ENCODE data around the gene CSNK1G2.

Gene CSNK1G2

GRCh38 chr19:1968279-1969175, 27.6 kb downstream of the CSNK1G2 start:
- DNase-seq = no peak

GRCh38 chr19:1969176-1970002, 28.4 kb downstream of the CSNK1G2 start:
- DNase-seq = peak in 2 of 14 donors; percentile 30 to 34

DNA sequence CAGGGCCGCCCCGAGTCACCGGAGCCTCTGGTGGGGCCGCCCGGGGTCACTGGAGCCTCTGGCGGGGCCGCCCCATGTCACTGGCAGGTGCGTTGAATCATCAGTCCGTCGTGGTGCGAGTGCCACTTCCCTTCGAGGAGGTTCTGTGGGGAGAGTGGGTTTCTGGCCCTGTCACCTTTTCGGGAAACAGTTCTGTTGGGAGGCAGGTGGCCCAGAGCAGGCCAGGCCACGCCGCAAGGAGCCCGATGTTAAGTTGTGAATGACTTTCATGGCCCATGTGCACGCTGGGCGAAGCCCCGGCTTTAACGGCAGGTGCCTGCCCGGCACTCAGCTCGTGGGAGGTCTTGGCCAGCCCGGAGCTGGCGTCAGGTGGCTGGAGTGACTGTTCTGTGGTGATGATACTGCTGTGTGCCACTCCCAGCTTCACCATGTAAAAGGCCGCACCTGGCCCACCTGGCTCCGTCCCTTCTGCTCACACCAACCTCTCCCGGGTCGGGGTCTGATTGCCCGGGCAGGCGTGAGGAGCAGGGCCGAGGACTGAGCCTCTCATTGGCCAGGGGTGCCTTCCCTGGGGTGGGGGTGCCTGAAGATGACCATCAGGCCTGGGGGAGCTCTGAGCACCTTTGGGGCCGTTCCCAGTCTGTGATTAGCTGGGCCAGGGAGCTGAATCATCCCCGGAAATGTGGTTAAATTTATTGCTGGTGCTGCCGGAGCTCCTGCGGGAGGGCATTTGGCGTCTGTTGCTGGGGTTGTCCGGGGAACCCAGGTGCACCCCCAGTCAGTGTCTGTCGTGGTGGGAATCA, 29.2 kb downstream of the CSNK1G2 start:
- DNase-seq = peak in 1 of 14 donors; percentile 54

- DNase-seq = no peak
These were observed 30.0 kb downstream of the CSNK1G2 start for GRCh38 chr19:1970806-1971502.

GRCh38 chr19:1974381-1975161, 33.6 kb downstream of the CSNK1G2 start:
- peak in 1 of 14 donors; percentile 2 for DNase-seq

- DNase-seq = peak in 2 of 14 donors; percentile 10 to 68
These were observed 34.1 kb downstream of the CSNK1G2 start for GRCh38 chr19:1975162-1975480.

DNA sequence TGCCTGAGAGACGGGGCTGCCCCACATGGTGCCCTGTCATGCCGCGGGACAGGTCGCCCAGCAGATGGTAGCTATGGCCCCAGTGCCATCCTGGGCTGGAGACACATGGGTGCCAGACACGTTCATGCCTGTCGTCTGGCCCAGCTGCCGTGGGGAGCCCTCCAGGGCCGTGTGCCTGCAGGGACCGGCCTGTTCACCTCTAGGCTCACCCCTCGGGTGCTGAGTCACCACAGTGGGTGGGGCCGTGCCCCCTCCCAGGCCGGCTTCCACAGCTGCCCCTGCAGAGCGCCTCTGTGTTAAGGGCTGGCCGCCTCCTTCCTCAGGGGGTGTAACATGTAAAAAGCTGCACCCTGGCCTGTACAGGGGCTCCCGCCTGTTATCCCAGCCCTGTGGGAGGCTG, 36.1 kb downstream of the CSNK1G2 start:
- DNase-seq = no peak

DNA sequence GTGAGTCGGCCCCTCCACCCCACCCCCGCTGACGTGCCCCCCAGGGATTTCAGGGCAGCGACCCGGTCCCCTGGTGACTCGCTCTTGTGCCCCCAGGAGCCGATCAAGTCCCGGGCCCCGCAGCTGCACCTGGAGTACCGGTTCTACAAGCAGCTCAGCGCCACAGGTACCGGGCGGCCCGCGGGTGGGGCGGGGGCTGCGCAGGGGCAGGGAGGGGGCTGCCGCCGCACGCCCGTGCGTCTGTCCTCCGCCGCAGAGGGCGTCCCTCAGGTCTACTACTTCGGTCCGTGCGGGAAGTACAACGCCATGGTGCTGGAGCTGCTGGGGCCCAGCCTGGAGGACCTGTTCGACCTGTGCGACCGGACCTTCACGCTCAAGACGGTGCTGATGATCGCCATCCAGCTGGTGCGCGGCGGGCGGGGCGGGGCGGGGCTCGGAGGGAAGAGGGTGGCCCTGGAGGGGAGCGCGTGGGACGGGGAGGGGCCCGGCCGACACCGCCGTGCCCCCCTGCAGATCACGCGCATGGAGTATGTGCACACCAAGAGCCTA, 37.4 kb downstream of the CSNK1G2 start:
- no peak for DNase-seq

DNA sequence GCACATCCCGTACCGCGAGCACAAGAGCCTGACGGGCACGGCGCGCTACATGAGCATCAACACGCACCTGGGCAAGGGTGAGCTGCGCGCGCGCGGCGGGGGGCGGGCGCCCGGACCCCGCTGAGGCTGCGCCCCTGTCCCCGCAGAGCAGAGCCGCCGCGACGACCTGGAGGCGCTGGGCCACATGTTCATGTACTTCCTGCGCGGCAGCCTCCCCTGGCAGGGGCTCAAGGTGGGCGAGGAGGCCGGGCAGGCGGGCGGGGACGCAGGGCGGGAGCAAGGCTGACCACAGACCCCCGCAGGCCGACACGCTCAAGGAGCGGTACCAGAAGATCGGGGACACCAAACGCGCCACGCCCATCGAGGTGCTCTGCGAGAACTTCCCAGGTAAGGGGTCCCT, 38.0 kb downstream of the CSNK1G2 start:
- DNase-seq = no peak

- DNase-seq = no peak
These were observed 38.7 kb downstream of the CSNK1G2 start for GRCh38 chr19:1979642-1980041.

DNA sequence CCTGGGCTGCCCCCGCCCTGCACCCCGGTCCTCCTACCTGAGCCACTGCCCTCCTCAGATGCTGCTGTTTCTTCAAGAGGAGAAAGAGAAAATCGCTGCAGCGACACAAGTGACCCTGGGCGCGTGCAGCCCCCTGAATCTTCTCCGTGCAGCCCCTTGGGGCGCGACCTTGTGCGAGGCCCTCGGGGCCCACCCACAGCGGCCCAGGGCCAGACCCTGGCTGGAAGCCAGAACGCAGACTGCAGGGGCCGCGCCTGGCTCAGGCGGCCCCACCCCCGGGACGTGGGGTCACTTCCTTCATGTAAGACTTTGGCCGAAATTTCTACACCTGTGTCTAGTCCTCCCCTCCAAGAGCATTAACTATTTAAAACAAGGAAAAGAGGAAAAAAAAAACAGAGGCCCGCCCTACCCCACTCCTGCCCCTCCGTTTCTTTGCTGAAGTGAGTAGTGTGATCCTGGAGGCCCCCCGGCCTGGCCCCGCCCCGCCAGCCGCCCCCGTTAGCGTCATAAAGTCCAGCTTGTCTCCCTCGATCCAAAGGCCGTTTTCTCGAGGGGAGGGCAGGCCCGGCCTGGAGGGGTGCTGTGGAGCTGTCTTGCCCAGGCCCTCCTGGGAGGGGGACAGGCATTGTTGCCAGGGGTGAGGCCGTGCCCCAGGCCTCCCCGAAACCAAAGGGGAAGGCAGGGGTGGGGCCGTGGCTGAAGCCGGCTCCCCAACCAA, 39.3 kb downstream of the CSNK1G2 start:
- DNase-seq = no peak

DNA sequence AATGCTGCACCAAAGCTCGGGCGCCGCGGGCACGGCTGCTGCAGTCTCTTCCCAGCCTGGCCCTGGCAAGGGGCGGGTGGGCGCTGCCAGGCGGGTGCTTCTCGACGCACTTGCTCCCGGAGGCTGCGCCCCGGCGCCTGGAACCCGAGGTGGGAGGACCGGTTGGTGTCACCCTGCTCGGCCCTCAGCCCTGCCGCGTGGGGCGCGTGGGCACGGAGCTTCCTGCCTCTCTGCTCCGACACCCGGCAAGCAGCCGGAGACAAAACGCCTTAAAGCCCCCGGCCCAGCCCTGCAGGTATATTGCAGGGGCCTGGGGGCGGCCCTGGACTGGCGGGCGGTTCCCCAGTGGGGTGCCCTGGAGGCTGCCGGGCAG, 39.8 kb downstream of the CSNK1G2 start:
- DNase-seq = no peak

GRCh38 chr19:1981253-1981652, 40.3 kb downstream of the CSNK1G2 start:
- DNase-seq = no peak

DNA sequence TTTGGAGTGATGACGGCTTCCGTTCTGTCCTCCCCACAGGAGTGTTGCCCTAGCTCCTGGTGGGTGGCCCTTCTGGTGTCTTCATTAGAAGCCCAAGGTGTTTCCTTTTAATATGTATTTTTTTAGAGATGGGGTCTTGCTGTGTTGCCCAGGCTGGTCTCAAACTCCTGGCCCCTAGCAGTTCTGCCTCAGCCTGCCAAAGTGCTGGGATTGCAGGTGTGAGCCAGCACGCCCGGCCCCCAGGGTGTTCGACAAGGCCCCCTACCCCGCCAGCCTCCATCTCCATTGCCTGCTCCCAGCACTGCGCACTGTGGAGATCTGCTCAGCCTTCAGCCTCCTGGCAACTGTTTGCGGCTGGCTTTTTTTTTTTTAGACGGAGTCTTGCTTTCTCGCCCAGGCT, 43.4 kb downstream of the CSNK1G2 start:
- DNase-seq = no peak

DNA sequence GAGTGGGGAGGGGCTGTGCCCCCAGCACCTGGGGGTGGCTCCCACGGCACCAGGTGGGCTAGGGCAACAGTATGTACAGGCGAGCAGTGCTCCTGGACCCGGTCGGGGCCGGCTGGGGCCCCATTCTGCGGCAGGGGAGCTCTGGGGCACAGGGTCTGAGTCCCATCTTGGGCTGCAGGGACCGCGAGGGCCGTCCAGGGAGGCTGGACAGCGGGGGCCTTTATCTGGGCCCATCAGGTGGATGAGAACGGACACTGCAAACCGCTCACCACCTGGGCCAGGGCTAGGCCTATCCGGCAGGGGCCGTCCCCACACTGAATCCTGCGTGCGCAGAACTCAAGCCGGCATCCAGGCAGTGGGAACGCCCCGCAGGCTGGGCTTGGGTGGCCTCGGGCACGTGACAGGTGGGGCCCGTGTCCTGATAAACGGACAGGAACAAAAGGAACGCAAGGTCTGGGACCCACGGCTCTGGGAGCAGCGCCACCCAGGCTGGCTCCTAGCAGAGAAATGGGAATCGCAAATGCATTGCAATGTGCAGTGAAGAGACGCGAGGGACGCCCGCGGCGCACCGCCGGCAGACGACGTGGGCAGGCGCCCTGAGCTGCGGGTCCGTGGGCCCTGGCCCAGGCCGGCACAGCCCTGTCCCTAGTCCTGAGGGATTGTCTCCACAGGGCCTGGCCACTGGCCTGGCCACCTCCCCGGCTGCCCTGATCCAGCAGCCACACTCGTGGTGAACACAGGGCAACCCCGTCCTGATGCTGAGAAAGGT, 44.8 kb downstream of the CSNK1G2 start:
- peak in 1 of 14 donors; percentile 14 for DNase-seq

- no peak for DNase-seq
These were observed 45.6 kb downstream of the CSNK1G2 start for GRCh38 chr19:1986357-1987162.

GRCh38 chr19:1987197-1988187, 46.5 kb downstream of the CSNK1G2 start:
- no peak for DNase-seq
